Glomerular visceral epithelial cell (primary cell): ENCODE results near the gene TMEM94.
A peak's percentile ranks its signal among the peaks of the same experiment; 100 is the strongest.
"Not testable (repeated sequence)": the region's sequence is repeated elsewhere in the genome, so short reads cannot be mapped to it uniquely, and the experiment has no call there.

ENCODE experiments used
- DNase-seq: peaks from one replicate; pipeline ENCODE4 v3.0.0-alpha.2; 2016; ENCODE audit errors: extremely low spot score

Gene TMEM94

DNA sequence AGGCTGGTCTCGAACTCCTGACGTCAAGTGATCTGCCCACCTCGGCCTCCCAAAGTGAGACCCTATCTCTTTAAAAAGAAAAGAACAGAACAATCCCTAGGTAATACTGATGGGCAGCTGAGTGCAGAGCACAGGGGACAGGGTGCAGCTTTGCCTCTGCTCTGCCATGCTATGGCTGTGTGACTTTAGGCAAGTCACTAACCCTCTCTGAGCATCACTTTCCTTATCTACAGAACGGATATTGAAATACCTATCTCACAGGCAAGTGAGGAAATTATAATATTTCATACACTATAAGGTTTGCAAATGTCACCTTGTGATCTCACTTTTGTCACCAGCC is 54.8 kb downstream of the TMEM94 start:
- no peak for DNase-seq

DNA sequence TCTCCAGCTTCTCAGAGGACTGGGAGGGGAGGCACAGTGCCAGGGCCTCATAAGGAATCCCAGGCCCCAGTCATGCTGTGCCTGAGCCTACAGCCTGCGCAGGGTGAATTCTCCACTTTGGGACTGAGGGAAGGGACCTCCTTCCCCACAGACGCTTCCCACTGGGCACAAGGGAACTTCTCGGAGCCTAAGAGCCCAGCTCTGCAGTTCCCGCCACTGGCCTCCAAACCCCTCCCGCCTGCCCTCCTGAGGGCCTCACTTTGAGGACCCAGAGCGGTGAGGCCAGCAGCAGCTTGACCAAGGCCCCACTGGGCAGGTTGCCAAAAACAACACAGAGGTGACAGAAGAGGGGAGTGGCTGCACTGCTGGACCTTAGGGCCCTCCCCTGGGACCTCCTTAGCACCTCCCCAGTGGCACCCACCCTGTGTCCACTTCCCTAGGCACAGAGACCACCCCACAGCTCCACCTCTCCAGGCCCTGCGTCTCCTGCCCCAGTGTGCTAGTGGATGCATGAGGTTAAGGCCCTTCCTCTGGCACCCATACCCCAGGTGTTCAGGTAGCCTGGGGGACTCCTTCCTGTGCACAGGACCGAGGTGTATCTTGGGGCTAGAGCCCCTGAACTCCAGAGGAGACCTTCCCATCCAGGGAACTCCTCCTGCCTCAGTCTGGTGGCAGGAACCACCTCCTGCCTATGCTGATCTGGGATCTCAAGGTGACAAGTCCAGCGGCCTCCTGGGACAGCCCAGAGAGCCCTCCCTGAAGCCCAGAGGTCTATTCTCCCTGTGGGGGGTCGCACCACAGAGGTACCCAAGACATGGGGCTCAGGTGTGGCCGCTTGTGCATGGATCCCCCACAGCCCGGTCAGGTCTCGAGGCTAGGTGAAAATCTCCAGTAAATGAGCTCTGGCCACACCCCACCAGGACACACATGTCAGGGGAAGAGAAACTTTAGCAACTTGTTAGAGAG is 55.5 kb downstream of the TMEM94 start:
- peak; percentile 67 for DNase-seq

DNA sequence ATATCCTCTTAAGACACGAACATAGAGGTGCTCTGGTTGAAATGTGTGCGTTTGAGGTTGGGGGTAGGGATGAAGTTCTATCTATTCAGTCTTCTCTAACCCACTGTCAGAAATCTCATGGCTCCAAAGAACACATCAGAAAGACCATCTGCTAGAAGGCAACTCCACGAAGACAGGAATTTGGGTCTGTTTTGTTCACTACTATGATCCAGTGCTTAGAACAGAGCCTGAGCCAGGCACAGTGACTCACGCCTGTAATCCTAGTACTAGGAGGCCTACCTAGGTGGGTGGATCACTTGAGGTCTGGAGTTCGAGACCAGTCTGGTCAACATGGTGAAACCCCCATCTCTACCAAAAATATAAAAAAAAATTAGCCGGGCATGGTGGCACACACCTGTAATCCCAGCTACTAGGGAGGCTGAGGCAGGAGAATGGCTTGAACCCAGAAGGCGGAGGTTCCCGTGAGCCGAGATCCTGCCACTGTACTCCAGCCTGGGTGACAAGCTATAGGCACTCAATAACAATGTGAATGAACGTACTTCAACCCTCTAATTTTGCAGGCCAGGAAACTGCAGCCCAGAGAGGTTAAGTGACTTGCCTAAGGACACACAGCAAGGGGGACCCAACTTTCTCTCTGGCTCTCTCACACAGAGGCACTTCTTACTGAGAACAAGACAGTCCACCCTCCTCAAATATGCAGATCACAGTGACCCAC is 56.6 kb downstream of the TMEM94 start:
- DNase-seq = no peak

DNA sequence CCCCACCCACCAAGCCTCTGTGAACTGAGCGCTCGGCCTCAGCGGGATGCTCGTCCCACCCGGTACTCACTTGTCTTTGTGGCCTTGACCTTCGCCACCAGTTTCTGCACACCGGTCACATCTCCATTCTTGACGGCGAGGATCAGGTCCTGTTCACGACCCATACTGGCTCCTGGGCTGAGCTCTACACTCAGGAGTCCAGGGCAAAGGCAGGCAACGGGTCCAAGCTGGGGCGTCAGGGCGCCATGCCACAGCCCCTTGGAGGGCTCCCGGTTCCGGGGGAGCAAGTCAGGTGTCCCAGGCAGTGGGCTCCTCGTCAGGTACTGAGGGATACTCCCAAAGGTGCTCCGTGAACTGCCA is 57.2 kb downstream of the TMEM94 start:
- DNase-seq = no peak

DNA sequence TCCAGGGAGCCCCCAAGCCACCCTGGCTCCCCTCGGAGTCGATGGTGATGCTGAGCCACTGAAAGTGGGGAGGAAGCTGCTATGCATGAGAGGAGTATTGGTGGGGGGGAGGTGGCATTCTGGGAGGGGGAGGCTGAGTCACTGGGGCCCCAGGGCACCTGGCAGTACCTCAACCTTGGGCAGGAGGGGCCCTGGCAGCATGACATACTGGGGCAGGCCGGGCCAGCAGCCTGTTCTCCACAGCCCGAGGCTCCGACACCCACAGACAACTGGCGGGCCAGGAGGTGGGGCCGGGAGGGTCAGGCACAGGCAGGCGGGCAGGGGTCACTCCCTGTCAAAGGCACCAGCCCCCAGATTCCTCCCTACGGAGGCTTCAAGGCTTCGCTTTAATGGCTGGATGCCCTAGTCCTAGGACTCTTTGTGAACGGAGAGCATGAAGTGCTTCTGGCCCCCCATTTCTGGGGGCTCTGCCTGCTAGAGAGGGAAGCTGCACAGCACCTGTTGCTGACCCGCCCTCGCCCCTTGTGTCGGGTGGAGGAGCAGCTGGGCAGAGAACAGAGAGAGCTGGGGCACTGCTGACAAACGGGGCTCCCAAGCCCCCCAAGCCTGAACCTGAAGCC is 58.0 kb downstream of the TMEM94 start:
- DNase-seq = peak; percentile 84

DNA sequence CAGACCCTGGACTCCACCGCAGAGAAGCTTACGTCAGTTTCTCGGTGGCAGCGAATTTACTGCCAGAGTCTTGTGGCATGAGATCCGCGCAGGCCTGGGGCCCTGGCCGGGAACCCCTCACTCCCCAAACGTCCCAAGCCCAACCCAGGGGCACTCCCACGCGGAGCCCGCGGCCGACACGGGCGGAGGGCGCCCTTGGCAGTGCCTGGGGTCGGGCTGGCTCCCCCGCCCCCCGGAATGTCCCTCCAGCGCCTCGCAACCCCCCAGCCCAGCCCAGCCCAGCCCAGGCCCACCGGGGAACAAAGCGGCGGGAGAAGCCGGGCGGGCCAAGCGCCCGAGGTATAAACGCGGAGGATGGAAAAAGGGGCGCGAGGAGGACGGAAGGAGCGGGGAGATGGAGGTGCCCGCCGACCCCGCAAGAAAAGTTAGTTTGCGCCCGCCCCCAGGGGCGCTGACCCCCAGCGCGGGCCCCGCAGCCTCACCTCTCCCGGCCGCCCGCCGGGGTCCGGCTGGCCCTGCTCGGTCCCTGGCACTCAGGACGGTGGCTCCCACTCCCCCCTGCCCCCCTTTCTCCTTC is 58.6 kb downstream of the TMEM94 start:
- peak; percentile 31 for DNase-seq

DNA sequence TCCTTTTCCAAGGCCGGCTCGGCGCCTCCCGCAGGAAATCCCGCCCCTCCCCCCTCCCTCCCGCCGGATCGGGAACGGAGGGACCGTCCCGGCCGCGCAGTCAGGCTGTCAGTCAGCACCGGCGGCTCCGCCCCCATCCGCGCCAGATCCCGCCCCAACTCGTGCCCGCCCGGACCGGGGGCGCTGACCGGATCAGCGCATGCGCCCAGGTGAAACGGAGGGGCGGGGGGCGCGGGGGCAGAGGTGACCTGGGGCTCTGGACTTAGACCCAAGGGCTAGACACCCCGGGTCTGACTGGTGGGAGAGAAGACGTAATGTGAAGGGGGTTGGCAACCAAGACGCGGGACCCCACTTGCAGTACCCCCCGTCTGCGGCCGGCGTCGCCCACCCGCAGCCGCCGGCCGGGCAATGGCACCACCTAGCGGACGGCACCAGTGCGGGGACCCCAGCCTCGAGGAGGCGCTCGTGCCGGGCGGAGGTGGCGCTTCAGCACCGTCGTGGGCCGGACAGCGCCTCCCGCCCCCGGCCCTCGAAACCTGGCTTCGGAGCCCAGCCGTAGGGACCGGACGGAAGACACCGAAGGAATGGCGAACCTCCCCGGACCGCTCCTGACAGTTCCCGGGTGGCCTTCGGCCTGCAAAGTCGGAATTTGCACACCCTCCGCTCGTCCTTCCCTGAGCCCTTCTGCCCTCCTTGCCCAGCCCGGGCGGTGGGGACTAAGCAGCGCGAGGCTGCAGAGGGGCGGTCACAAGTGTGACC is 59.2 kb downstream of the TMEM94 start, which contains the start of gene CASKIN2:
TSS of gene CASKIN2 (minus strand) at position 42 of the 759 bp plus-strand sequence. CDS start 1,733 bp downstream, outside the sequence.
- peak; percentile 95 for DNase-seq

DNA sequence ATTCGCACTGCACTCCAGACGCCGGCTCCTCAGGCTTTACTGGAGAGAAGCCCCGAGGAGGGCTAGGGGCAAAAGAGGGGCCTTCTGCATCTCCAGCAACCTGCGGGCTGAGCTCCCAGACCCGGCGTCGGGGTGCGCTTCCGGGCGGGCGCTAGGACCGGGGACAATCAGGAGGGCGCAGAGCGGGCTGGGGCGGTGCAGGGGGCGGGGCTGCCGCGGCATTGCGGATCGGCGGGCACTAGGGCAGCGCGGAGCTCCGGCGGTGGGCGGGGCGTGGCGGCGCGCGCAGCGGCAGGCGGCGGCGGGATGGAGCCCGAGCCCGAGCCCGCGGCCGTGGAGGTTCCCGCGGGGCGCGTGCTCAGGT is 59.8 kb downstream of the TMEM94 start, which contains the start of gene TSEN54:
TSS of gene TSEN54 (plus strand) at position 274 of the 364 bp plus-strand sequence. CDS start at position 307, 33 bp downstream.
- DNase-seq = peak; percentile 91

DNA sequence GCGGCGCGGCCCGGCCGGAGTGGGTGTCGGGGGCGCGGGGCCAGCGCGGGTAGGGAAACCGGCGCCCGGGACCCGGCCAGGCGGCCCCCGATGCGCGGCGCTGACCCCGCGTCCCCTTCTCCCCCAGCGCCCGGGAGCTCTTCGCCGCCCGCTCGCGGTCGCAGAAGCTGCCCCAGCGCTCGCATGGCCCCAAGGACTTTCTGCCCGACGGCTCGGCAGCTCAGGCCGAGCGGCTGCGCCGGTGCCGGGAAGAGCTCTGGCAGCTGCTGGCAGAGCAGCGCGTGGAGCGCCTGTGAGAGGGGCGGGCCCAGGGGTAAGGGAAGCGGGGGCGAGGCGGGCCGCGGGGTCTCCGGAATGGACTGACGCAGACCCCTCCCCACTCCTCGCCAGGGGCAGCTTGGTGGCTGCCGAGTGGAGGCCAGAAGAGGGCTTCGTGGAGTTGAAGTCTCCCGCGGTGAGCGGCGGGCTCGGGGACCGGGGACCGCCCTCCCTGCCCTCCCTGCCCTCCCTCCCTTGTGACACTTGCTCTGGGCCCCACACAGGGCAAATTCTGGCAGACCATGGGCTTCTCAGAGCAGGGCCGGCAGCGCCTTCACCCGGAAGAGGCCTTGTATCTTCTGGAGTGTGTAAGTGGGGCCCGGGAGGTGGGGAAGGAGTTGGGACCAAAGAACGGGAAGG is 60.3 kb downstream of the TMEM94 start:
- DNase-seq = peak; percentile 53

DNA sequence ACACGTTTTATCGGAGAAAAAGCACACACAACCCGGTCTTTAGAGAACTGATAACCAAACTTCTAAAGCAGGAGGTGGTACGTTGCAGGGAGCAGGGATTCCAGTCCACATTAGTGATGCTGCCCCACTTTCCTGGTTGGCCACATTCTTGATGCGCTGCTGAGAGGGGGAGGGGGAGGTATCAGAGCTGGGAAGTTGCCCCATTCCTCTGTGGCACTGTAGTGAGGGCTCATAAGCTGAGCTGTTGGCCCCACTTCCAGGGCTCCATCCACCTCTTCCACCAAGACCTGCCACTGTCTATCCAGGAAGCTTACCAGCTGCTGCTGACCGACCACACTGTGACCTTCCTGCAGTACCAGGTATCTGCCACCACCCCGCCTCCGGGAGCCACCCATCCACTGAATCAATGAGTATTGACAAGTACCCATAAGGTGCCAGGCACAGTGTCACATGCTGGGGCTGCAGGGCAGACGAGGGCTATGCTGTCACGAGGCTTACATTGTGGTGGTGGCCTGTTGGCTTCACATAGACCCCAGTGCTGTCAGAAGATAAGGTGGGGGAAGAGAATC is 60.9 kb downstream of the TMEM94 start:
- DNase-seq = no peak

DNA sequence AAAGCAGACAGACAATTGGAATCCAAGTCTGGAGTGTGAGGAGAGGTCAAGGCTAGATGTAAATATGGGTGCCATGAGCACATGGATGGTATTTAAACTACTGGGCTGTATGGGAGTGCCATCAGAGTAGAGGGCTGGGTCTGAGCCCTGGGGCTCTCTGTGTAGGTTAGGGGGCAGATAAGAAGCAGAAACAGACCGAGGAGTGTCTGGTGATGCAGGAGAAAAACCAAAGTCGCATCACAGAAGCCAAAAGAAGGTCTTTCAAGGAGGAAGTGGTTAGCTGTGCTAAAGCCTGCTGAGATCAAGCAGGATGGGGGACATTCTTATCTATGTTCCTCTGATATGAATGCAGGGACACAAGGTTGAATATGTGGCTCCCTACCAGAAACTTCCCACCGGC is 61.8 kb downstream of the TMEM94 start:
- DNase-seq = no peak

DNA sequence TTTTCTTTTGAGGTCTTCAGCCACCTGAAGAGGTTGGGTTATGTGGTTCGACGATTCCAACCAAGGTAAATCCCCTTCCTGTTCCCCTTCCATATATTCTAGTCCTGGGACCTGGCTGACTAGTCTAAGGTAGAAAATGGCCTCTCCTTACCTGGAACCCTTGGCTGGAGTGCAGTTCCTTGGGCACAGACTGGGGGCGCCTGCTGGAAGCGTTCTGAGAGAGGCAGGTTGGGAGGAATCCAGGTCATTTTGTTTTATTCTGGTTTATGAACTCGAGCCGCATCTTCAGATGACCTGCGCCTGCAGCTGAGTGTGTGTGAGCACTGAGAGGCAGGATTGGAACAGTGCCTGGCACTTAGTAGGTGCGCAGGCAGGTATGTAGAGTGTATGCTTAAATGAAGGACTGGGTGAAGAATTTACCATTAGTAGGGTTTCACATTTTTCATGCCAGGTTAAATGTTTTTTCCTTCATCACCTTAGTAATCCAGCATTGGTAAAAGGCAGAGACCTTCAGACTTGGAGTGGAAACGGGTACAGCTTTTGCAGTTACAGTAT is 62.6 kb downstream of the TMEM94 start:
- DNase-seq = no peak

DNA sequence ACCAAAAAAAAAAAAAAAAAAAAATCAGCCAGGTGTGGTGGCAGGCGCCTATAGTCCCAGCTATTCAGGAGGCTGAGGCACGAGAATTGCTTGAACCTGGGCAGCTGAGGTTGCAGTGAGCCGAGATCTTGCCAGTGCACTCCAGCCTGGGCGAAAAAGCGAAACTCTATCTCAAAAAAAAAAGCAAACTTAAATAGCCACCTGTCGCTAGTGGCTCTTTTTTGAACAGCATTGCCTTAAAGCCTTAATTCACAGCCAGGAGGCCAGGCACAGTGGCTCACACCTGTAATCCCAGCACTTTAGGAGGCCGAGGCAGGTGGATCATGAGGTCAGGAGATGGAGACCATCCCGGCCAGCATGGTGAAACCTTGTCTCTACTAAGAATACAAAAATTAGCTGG is 64.0 kb downstream of the TMEM94 start:
- DNase-seq = not testable (repeated sequence)

DNA sequence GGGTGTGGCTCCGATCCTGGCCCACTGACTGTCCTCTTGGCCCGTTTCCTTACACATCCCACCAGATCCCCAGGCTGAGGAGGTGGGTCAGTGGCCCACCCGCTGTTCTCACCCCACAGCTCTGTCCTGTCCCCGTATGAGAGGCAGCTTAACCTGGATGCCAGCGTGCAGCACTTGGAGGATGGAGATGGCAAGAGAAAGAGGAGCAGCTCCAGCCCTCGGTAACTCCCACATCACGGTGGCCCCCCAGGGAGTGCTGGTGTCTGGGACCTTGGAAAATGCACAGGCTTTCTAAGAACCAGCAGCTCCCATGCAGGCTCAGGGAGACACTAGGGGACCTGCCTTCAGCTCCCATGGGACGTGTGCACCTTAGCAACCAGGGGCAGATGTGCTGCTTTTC is 64.9 kb downstream of the TMEM94 start:
- no peak for DNase-seq

DNA sequence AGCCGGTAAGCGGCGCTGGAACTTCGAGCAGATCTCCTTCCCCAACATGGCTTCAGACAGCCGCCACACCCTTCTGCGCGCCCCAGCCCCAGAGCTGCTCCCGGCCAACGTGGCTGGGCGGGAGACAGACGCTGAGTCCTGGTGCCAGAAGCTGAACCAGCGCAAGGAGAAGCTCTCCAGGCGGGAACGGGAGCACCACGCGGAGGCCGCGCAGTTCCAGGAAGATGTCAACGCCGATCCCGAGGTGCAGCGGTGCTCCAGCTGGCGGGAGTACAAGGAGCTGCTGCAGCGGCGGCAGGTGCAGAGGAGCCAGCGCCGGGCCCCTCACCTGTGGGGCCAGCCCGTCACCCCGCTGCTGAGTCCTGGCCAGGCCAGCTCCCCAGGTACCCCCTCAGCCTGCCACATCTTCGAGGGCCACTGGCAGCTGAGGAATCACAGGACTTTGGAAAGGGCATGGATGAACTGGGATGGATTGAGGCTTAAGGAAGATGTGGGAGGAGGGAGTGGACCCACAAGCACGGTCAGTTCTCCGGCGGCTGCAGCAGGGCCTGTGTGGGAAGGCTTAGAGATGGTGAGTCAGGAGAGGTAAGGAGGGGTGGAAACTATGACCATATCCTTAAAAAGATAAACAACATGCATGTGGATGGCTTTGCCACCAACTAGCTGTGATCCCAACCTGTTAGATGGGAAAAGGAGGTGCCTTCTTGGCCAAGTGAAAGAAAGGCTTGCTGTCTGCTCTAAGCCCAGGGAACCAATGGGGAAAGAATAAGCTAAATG is 65.7 kb downstream of the TMEM94 start:
- DNase-seq = no peak

DNA sequence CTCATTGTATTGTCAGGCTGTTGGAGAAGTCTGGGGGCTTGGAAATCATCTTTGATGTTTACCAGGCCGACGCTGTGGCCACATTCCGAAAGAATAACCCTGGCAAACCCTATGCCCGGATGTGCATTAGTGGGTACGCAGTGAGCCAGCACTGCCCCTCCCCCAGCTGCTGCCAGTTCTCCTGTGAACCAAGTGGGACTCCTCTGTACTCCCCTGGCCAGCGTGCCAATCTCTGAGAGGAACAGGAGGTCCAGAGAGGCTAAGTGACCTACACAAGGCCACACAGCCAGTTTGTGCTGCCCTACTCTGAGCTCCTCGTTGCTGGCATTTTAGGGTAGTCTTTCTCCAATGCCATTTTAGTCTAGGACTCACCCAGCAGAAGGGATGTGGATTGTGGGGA is 67.2 kb downstream of the TMEM94 start:
- DNase-seq = no peak

DNA sequence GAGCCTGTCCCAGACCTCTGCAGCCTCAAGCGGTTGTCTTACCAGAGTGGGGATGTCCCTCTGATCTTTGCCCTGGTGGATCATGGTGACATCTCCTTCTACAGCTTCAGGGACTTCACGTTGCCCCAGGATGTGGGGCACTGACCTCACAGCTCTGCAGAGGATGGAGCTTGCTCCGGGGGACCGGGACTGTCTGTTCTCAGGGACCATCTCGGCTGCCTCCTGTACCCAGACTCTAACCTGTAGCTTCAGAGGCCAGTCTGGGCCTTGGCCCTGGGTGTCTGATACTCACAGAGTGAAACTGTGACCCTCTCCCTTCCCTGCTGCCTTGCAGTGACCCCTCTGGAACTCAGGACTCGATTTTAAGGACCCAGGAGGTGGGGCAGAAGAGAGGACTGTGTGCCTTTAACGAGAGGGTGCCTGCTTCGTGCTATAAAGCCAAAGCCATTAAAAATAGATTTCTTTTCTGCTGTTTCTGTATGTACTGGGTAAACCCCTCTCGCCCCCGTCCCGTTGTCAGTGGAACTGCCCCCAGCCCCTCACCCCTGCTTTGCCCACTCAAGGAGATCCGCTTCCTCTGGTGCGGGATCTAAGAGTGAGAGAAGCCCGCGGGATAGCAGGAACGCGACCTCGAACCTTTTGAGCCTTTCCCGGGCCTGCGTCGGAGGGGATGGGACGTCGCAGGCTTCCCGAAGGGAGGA is 68.0 kb downstream of the TMEM94 start:
- DNase-seq = no peak

DNA sequence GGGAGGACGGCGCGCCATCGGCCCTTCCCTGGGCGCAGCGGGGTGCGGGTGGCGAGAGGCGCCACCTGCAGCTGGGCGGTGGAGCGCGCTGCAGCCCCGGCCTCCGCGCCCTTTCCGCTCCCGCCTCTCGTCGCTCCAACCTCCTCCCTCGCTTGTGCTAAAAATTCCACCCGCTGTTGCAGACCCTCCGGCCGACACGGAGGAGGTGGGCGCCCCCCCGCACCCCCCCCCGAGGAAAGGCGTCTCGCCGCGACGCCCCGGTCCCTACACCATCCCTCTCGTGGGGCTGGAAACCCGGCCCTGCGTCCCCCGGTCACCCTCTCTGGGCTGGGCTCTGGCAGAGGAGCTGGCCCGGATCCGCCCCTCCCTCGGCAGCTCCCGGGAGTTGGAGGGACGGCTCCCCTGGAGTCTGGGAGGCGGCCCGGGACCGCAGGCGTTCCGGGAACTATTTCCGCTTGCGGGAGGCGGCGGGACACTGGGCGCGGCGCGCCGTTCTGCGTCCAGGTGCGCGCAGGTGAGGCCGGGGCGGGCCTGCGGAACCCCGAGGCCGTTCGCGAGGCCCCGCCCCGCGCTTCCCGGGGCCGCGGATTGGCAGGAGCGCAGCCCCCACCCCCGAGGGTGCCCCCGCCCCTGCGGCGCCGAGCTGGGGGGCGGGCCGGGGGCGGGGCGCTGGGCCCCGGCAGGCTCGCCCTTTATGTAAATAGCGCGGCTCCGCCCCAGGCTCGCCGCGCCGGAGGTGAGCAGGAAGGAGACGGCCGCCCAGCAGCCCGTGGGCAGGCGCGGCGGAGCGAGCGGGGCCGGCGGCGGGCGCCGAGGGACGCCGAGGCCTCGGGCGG is 68.8 kb downstream of the TMEM94 start, which contains the start of gene LLGL2:
TSS of gene LLGL2 (plus strand) at position 728 of the 836 bp plus-strand sequence. CDS start 17,730 bp downstream, outside the sequence.
- DNase-seq = peak; percentile 90
